ENCODE data around the gene ATP5MG. TPM values are rescaled to one million over a fixed set of nuclear protein-coding genes. Genes with fewer than 3 reads are reported as not detected.

Gene ATP5MG
- total and polyA plus RNA-seq, 2 of the 4 experiments (the other 2 are of a cell fraction): 144 to 219 TPM

DNA sequence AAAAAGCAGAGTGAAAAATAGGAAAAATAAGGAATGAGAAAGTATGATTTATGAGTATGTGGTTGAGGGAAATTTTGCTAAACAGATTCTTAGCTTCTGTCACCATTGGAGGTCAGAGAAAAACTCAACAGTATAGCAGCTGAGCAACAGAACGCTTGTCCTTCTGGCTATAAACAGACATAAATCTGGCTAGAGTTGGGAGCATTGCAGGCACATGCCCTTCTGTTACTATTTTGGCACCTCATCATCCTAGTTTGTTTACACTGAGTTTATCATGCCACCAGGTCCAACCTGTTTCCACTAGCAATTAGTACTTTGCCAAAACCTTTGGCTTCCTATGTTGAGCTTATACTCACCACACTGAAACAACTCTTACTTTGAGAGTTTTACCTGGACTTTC, 35.1 kb upstream of the ATP5MG start:
- Histone ChIP-seq H2BK15ac (ENCODE audit: low read depth, low read length) (no peak overlapping the region), H2BK20ac (ENCODE audit: low read depth, low read length) (no peak overlapping the region), H4K20me1 (ENCODE audit: insufficient read depth, low read length) (peaks cover 3% of the 10 kb centered on the region; the same call in 1 of the 2 replicates), H3K9me3 (ENCODE audit: control insufficient read depth, insufficient read depth, low read length) (no peaks in the 10 kb centered on the region), H3K4me1 (ENCODE audit: control insufficient read depth, insufficient read depth, low read length) (no peaks in the 10 kb centered on the region), H3K18ac (ENCODE audit: low read depth, low read length) (no peak overlapping the region), H3K27ac (ENCODE audit: insufficient read depth, low read length) (no peak overlapping the region), H3K23ac (ENCODE audit: low read depth, low read length) (no peak overlapping the region), H3K9ac (ENCODE audit: low read depth, low read length) (no peak overlapping the region), H3K4me3 (ENCODE audit: insufficient read depth, low read depth, low read length) (no peak overlapping the region), H2BK5ac (ENCODE audit: low read depth, low read length, poor library complexity, severe bottlenecking) (no peak overlapping the region), H3K14ac (replicated peaks; ENCODE audit: low read depth, low read length) (no peak overlapping the region), H3K4ac (ENCODE audit: low read depth, low read length) (no peak overlapping the region), H3K27me3 (ENCODE audit: control insufficient read depth, insufficient read depth, low read length) (no peaks in the 10 kb centered on the region), H3K9me1 (ENCODE audit: insufficient read depth, low read length) (no peaks in the 10 kb centered on the region), H2AK9ac (replicated peaks; ENCODE audit: low read depth, low read length, poor library complexity) (no peak overlapping the region), H2AFZ (replicated peaks; ENCODE audit: low read length, poor library complexity) (no peak overlapping the region), H2BK120ac (ENCODE audit: low read depth, low read length) (no peak overlapping the region), H3K36me3 (ENCODE audit: control insufficient read depth, insufficient read depth, low read length) (peaks cover 23% of the 10 kb centered on the region), H3K79me1 (ENCODE audit: low read depth in 1 of 2, low read length in 2 of 2) (peaks cover 20 to 21% of the 10 kb centered on the region in 2 experiments; a peak in 3 of 4 replicates), H4K5ac (ENCODE audit: low read depth, low read length) (no peak overlapping the region), H2AK5ac (ENCODE audit: low read depth, low read length) (no peak overlapping the region), H4K91ac (ENCODE audit: insufficient read depth, low read depth, low read length) (no peak overlapping the region), H3K4me2 (ENCODE audit: low read depth, low read length) (no peak overlapping the region), H3K56ac (ENCODE audit: extremely low read depth, insufficient read depth, low read length) (no peak overlapping the region), H4K8ac (ENCODE audit: low read depth in 2 of 2, low read length in 2 of 2) (no peak overlapping the region)
- dilution Hi-C loops (cut with HindIII; ENCODE audit: low sequenced_read_pairs, unreplicated experiment) (no loop called here), in situ Hi-C loops (cut with MboI; ENCODE audit: low sequenced_read_pairs) (loop anchor here (25.0 kb wide), 1 partner anchor 1004 kb away; no protein-coding TSS in a partner anchor), intact Hi-C loops (cut with micrococcal nuclease) (no loop called here)
- POLR2A ChIA-PET (ENCODE audit: unreplicated experiment): interaction anchor here (0.5 kb wide), 1 partner anchor 736 kb away, joined by 3 read pairs; no protein-coding TSS in a partner anchor
- BruUV-seq (replicated peaks): no TSS peak
- DNase-seq (no peak), ATAC-seq (ENCODE audit: low read depth) (no peak)
- CTCF ChIA-PET: interaction anchor here (0.6 to 1.9 kb wide), 2 partner anchors 168 to 332 kb away, joined by 3 to 4 read pairs; no protein-coding TSS in a partner anchor
- TF ChIP-seq CHD1 (IDR thresholded peaks at IDR 0.05; ENCODE audit: low read depth, low read length) (no peak), RFX5 (IDR thresholded peaks at IDR 0.05; ENCODE audit: low read depth, low read length) (no peak), CEBPB (IDR thresholded peaks at IDR 0.05; ENCODE audit: low read depth, low read length) (no peak), NFE2L2 (IDR thresholded peaks at IDR 0.05; ENCODE audit: low read depth, low read length) (no peak)
- TF ChIP-seq, protein P1, sequence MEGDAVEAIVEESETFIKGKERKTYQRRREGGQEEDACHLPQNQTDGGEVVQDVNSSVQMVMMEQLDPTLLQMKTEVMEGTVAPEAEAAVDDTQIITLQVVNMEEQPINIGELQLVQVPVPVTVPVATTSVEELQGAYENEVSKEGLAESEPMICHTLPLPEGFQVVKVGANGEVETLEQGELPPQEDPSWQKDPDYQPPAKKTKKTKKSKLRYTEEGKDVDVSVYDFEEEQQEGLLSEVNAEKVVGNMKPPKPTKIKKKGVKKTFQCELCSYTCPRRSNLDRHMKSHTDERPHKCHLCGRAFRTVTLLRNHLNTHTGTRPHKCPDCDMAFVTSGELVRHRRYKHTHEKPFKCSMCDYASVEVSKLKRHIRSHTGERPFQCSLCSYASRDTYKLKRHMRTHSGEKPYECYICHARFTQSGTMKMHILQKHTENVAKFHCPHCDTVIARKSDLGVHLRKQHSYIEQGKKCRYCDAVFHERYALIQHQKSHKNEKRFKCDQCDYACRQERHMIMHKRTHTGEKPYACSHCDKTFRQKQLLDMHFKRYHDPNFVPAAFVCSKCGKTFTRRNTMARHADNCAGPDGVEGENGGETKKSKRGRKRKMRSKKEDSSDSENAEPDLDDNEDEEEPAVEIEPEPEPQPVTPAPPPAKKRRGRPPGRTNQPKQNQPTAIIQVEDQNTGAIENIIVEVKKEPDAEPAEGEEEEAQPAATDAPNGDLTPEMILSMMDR (conservative IDR thresholded peaks at IDR 0.05; ENCODE audit: low read depth, low read length): no peak
- 60% methylated on average over 1 of the region's 1 CpG; no CpG with 5 or more reads in 1 of the 2 experiments for WGBS, 2 experiments (ENCODE audit: extremely low coverage in 2 of 2, insufficient read length in 1 of 2)
